A673 (cell line): ENCODE data around the gene FEN1. TPM values are rescaled to one million over a fixed set of nuclear protein-coding genes. Genes with fewer than 3 reads are reported as not detected.
A peak's percentile ranks its signal among the peaks of the same experiment; 100 is the strongest.

Experiments used
- BruUV-seq: library from RNA; stranded (reverse); fragments of 400-500 nt; replicated peaks from 2 replicates; lab custom pipeline; 2021; lab: Mats Ljungman, UMichigan
- CTCF ChIA-PET: fragments of 300-600 bp; sonication (Branson Sonifier 250); formaldehyde crosslinking; loops from one replicate; lab custom pipeline; 2022; ENCODE audit warnings: antibody characterized with exemption; lab: Charles Lee
- POLR2A ChIA-PET: fragments of 300-600 bp; sonication (Branson Sonifier 250); formaldehyde crosslinking; loops from one replicate; lab custom pipeline; 2022; ENCODE audit warnings: antibody characterized with exemption; ENCODE audit not compliant: low non-redundant PET; lab: Charles Lee
- DNase-seq: peaks from one replicate; pipeline ENCODE4 v3.0.0-alpha.2; 2015; ENCODE audit warnings: low spot score
- H3K27ac ChIP-seq: fragments of 200-600 bp; sonication (generic); 2 replicates; pipeline ENCODE4 v1.5.1; 2016; ENCODE audit warnings: mixed run types, low read depth, mild to moderate bottlenecking, mixed read lengths, antibody characterized with exemption, low read length; ENCODE audit not compliant: poor library complexity, severe bottlenecking
- H3K27me3 ChIP-seq: fragments of 200-600 bp; sonication (generic); replicated peaks from 2 replicates; pipeline ENCODE4 v1.6.1; 2017; ENCODE audit warnings: mixed run types, low read depth, mild to moderate bottlenecking, mixed read lengths, antibody characterized with exemption, low read length; ENCODE audit not compliant: insufficient read depth, poor library complexity
- H3K36me3 ChIP-seq: fragments of 200-600 bp; sonication (generic); 2 replicates; pipeline ENCODE4 v1.6.1; 2016; ENCODE audit warnings: mixed run types, mild to moderate bottlenecking, mixed read lengths, antibody characterized with exemption, low read length; ENCODE audit not compliant: insufficient read depth, poor library complexity, severe bottlenecking
- H3K4me1 ChIP-seq: fragments of 200-600 bp; sonication (generic); 2 replicates; pipeline ENCODE4 v1.6.1; 2017; ENCODE audit warnings: mixed run types, mild to moderate bottlenecking, mixed read lengths, antibody characterized with exemption, low read length; ENCODE audit not compliant: insufficient read depth, poor library complexity, severe bottlenecking
- H3K4me3 ChIP-seq: fragments of 200-600 bp; sonication (generic); 2 replicates; pipeline ENCODE4 v1.5.1; 2016; ENCODE audit warnings: low read depth, mixed run types, mild to moderate bottlenecking, mixed read lengths, low read length; ENCODE audit not compliant: poor library complexity, severe bottlenecking
- H3K9me3 ChIP-seq: fragments of 200-600 bp; sonication (generic); 2 replicates; pipeline ENCODE4 v1.6.1; 2016; ENCODE audit warnings: mixed run types, low read depth, mild to moderate bottlenecking, mixed read lengths, antibody characterized with exemption, low read length; ENCODE audit not compliant: poor library complexity, severe bottlenecking
- CTCF ChIP-seq: fragments of 300-800, 200-600 bp; sonication (generic); conservative IDR thresholded peaks from 2 replicates; pipeline ENCODE4 v1.5.1; 2017; ENCODE audit warnings: low read depth, mild to moderate bottlenecking, antibody characterized with exemption, low read length, moderate library complexity, mixed read lengths
- EZH2 ChIP-seq: fragments of 200-600 bp; sonication (generic); IDR thresholded peaks from 2 replicates; pipeline ENCODE4 v1.6.1; 2017; ENCODE audit warnings: borderline replicate concordance, low read depth, mild to moderate bottlenecking, mixed read lengths, antibody characterized with exemption, low read length; ENCODE audit not compliant: poor library complexity, severe bottlenecking
- intact Hi-C: fragments of 100-400 bp; cut with micrococcal nuclease; formaldehyde crosslinking; loops from one replicate; pipeline ENCODE4 v1.10.0; 2022; ENCODE audit not compliant: unreplicated experiment
- total RNA-seq: library from RNA; stranded (reverse); gene quantifications from 2 replicates; pipeline ENCODE4 v1.2.3, GENCODE V29; 2021

The FEN1 gene
- total RNA-seq, 1 experiment from 2014 or later = 152 TPM

DNA sequence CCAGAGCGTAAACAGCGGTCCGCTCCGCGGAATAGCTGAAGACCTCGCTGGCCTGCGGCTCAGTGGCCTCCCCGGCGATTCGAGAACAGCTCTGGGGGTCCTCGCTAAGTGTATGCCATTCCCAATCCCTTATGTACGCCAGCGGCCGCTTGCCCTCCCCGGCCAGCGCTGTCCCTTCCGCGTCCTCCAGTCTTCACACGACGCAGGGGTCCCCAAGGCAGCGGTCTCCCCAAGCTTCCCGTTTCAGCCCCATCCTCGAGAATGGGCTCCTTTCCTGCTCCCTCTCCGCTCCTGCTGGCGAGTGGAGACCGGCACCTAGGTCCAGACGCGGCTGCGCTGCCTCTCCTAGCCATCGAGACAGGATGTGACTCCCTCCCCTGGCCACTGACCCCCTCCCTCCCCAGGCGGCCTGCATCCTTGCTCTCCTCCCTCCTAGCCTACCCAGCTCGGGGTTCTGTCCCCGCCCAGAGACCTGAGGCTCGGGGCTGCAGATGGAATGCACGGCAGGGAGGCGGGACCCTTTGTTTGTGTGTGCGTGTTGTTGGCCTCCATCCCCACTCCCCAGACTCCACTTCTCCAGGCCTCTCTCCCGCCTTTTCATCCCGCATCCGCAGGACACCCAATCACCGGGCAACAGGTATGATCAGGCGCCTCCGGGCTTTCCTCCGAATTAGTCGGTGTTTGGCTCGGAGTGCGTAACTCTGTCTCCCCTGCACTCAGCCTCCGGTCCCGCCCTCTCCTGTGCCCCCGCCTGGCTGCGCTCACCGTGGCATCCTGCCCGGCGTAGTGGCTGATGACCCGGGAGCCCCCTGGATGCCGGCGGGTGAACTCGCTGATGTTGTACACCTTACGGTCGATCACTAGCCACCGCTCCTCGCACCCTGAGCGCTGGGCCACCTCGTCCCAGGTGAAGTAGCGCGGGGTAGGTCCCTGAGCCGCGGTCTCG lies 23.4 kb downstream of the FEN1 start:
- BruUV-seq = no TSS peak
- Histone ChIP-seq H3K36me3 (peaks cover 39% of the 10 kb centered on the region), H3K27ac (peak overlapping the region; percentile 96), H3K27me3 (no peaks in the 10 kb centered on the region), H3K4me1 (peaks cover 36% of the 10 kb centered on the region), H3K9me3 (no peaks in the 10 kb centered on the region), H3K4me3 (peak overlapping the region; percentile 78)
- intact Hi-C loops = no loop called here
- no peak for TF ChIP-seq EZH2
- no peak for TF ChIP-seq CTCF
- ChIA-PET CTCF (interaction anchor here (0.6 to 1.4 kb wide), 3 partner anchors 19 to 119 kb away, joined by 4 to 7 read pairs (median 5); partner anchors contain the start of gene FEN1), POLR2A (interaction anchor here (0.7 kb wide), 1 partner anchor 8 kb away, joined by 5 read pairs; no protein-coding TSS in a partner anchor)
- peak; percentile 64 for DNase-seq

GRCh38 chr11:61816736-61817455 lies 24.2 kb downstream of the FEN1 start, which contains the start of gene FADS1:
FADS1 (minus strand) TSS chr11:61817003; CDS start chr11:61816929, 74 bp downstream.
- POLR2A ChIA-PET = interaction anchor here (0.6 kb wide), 1 partner anchor 11 kb away, joined by 3 read pairs; no protein-coding TSS in a partner anchor
- BruUV-seq = no TSS peak
- CTCF ChIA-PET = interaction anchor here (0.6 to 1.4 kb wide), 3 partner anchors 20 to 119 kb away, joined by 4 to 7 read pairs (median 5); partner anchors contain the start of gene FEN1

More at GRCh38 chr11:61816736-61817455, 24.2 kb downstream of the FEN1 start, which contains the start of gene FADS1:
- peak; percentile 100 for DNase-seq
- intact Hi-C loops = no loop called here
- H3K4me1 ChIP-seq = peaks cover 36% of the 10 kb centered on the region
- no peaks in the 10 kb centered on the region for H3K27me3 ChIP-seq
- no peak for TF ChIP-seq EZH2
- peak; percentile 92 for TF ChIP-seq CTCF
- peak within 1 kb of the TSS; percentile 96 for H3K27ac ChIP-seq
- H3K36me3 ChIP-seq = peaks cover 31% of the 10 kb centered on the region
- H3K9me3 ChIP-seq = no peaks in the 10 kb centered on the region
- H3K4me3 ChIP-seq = peak within 1 kb of the TSS; percentile 78
